Cortex of kidney (tissue), 1 donor: Measurements from ENCODE around the gene ZNF497.

Source experiments
- DNase-seq: peaks from one replicate; lab custom pipeline; 2025; lab: John Stamatoyannopoulos, UW

The ZNF497 gene

GRCh38 chr19:58367698-58368454, 5.3 kb upstream of the ZNF497 start:
- DNase-seq: no peak

GRCh38 chr19:58366585-58367430, 4.3 kb upstream of the ZNF497 start:
- DNase-seq: no peak

- DNase-seq: no peak
Observed at GRCh38 chr19:58364146-58364545, 1.6 kb upstream of the ZNF497 start.

GRCh38 chr19:58361900-58362271, 665 bp downstream of the ZNF497 start:
- no peak for DNase-seq

GRCh38 chr19:58357481-58358145, 4.9 kb downstream of the ZNF497 start:
- DNase-seq: no peak

- DNase-seq: no peak
Observed at GRCh38 chr19:58356766-58357480, 5.6 kb downstream of the ZNF497 start.

GRCh38 chr19:58355908-58356765, 6.4 kb downstream of the ZNF497 start:
- DNase-seq: no peak

GRCh38 chr19:58355215-58355796, 7.2 kb downstream of the ZNF497 start:
- DNase-seq: no peak

GRCh38 chr19:58354478-58355030, 8.0 kb downstream of the ZNF497 start:
- no peak for DNase-seq

- DNase-seq: no peak
Observed at GRCh38 chr19:58353717-58354477, 8.7 kb downstream of the ZNF497 start.

GRCh38 chr19:58352760-58353671, 9.5 kb downstream of the ZNF497 start, which contains the start of gene A1BG:
TSS of gene A1BG (minus strand) at chr19:58353492. CDS start at chr19:58353437, 55 bp downstream.
- no peak for DNase-seq

GRCh38 chr19:58351990-58352755, 10.4 kb downstream of the ZNF497 start:
- no peak for DNase-seq

- no peak for DNase-seq
Observed at GRCh38 chr19:58351558-58351878, 11.0 kb downstream of the ZNF497 start.

GRCh38 chr19:58350871-58351557, 11.5 kb downstream of the ZNF497 start:
- DNase-seq: no peak

GRCh38 chr19:58350001-58350861, 12.3 kb downstream of the ZNF497 start:
- DNase-seq: no peak

GRCh38 chr19:58349590-58349989, 13.0 kb downstream of the ZNF497 start:
- no peak for DNase-seq
